ENCODE data around the gene VSTM2L. TPM values are rescaled to one million over a fixed set of nuclear protein-coding genes. Genes with fewer than 3 reads are reported as not detected.

The VSTM2L gene
- total and polyA plus RNA-seq, 2 of the 13 experiments (the other 11 are each of a cell fraction or from before 2014, with no cell fraction given): not detected

DNA sequence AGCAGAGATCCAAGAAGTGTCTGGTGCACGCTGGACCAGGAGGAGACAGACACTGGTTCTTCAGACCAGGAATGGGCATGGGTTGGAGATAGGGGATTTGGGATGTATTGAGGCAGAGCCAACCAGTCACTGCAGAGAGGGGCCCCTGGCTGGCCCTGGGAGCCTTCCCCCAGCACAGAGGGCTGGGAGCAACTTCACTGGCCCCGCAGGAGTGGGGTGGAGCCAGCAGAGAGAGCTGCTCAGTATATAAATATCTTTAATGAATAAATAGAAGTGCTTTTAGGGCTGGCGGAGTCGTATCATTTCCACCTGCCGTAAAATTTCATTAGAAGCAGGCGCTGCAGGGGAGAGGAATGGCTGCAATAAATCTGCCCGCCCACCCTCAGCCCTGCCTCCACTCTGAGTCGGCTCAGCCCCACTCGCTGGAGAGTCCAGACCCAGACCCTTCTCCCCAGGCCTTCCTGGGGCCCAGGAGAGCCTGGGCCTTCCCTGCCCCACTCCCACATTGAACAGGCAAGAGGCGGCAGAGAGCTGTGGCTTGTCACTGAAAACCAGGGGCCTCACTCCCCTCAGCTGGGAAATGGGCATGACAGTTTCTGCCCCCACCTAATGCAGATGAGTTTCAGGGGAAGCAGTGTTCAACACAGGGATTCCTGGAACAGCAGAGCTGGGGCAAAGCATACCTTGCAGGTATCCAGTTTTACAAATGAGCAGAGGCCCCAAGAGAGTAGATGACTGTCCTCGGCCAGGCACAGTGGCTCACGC, 23.9 kb upstream of the VSTM2L start:
- H3K79me2 ChIP-seq (ENCODE audit: insufficient read depth, low read length): no peaks in the 10 kb centered on the region
- WGBS (ENCODE audit: low lambda C conversion rate): 34% methylated on average over 12 of the region's 12 CpGs
- no peaks in the 10 kb centered on the region for H4K20me1 ChIP-seq (ENCODE audit: insufficient read depth, low read length)
- peaks cover 63% of the 10 kb centered on the region for H3K4me1 ChIP-seq (ENCODE audit: insufficient read depth, low read length)
- intact Hi-C loops (cut with micrococcal nuclease; ENCODE audit: unreplicated experiment): no loop called here
- no peak for DNase-seq (ENCODE audit: low spot score)
- H3K9ac ChIP-seq (ENCODE audit: insufficient read depth, low read depth, low read length): no peak overlapping the region
- H3K9me3 ChIP-seq (ENCODE audit: low read length): no peaks in the 10 kb centered on the region
- no peak overlapping the region for H3K4me3 ChIP-seq (replicated peaks in 1 of 3; ENCODE audit: insufficient read depth in 1 of 3, low read depth in 2 of 3, low read length in 3 of 3)
- H3K27ac ChIP-seq (ENCODE audit: extremely low read length, insufficient read depth, low read length): no peak overlapping the region
- ChIA-PET CTCF (ENCODE audit: low intra/inter-chr PET ratio, low total read pairs) (no interaction called here), POLR2A (interaction anchor here (1.4 kb wide), 1 partner anchor 36 kb away, joined by 5 read pairs; no protein-coding TSS in a partner anchor)
- peak; percentile 1 for ATAC-seq
- peaks cover 2 to 3% of the 10 kb centered on the region in 2 experiments; a peak in 3 of 5 replicates for H3K36me3 ChIP-seq (replicated peaks in 1 of 2; ENCODE audit: control insufficient read depth in 1 of 2, insufficient read depth in 2 of 2, low read length in 2 of 2)
- FAIRE-seq: no peak
- peak overlapping the region; percentile 44 for H3K4me2 ChIP-seq (ENCODE audit: low read depth, low read length)
- peaks cover 10 to 25% of the 10 kb centered on the region in 2 experiments; a peak in 4 of 5 replicates for H3K27me3 ChIP-seq (ENCODE audit: control insufficient read depth in 1 of 2, insufficient read depth in 2 of 2, low read length in 2 of 2)
- in situ Hi-C loops (cut with HindIII; ENCODE audit: extremely low pct_ligation_motif_present, low pct_unique_long_range_greater_than_20kb): no loop called here
- BruUV-seq (replicated peaks): no TSS peak
- no peak overlapping the region for H2AFZ ChIP-seq (ENCODE audit: low read length)
- TF ChIP-seq TCF12 (IDR thresholded peaks at IDR 0.05): no peak
- no peak for TF ChIP-seq TCF12 (CRISPR knock-in tag; IDR thresholded peaks at IDR 0.05)
- 0 out of 2 replicates have a peak, but pooled peaks have one; percentile 21 for TF ChIP-seq ZMYM2 (CRISPR knock-in tag; IDR thresholded peaks at IDR 0.05)
- no peak for TF ChIP-seq KDM6A (CRISPR knock-in tag; IDR thresholded peaks at IDR 0.05; ENCODE audit: low read depth)
- 0 out of 2 replicates have a peak, but pooled peaks have one; percentile 11 for TF ChIP-seq CHD4 (IDR thresholded peaks at IDR 0.05; ENCODE audit: borderline replicate concordance, low read length)
- TF ChIP-seq POGZ (CRISPR knock-in tag; IDR thresholded peaks at IDR 0.05): no peak
- TF ChIP-seq ZSCAN25 (CRISPR knock-in tag; IDR thresholded peaks at IDR 0.05): peak; percentile 74
- TF ChIP-seq HMG20B (CRISPR knock-in tag; conservative IDR thresholded peaks at IDR 0.05): no peak
- TF ChIP-seq ZNF557 (CRISPR knock-in tag; IDR thresholded peaks at IDR 0.05): no peak
- TF ChIP-seq SYNCRIP (IDR thresholded peaks at IDR 0.05; ENCODE audit: insufficient read depth, low read depth, low read length): no peak
- TF ChIP-seq, protein P1, sequence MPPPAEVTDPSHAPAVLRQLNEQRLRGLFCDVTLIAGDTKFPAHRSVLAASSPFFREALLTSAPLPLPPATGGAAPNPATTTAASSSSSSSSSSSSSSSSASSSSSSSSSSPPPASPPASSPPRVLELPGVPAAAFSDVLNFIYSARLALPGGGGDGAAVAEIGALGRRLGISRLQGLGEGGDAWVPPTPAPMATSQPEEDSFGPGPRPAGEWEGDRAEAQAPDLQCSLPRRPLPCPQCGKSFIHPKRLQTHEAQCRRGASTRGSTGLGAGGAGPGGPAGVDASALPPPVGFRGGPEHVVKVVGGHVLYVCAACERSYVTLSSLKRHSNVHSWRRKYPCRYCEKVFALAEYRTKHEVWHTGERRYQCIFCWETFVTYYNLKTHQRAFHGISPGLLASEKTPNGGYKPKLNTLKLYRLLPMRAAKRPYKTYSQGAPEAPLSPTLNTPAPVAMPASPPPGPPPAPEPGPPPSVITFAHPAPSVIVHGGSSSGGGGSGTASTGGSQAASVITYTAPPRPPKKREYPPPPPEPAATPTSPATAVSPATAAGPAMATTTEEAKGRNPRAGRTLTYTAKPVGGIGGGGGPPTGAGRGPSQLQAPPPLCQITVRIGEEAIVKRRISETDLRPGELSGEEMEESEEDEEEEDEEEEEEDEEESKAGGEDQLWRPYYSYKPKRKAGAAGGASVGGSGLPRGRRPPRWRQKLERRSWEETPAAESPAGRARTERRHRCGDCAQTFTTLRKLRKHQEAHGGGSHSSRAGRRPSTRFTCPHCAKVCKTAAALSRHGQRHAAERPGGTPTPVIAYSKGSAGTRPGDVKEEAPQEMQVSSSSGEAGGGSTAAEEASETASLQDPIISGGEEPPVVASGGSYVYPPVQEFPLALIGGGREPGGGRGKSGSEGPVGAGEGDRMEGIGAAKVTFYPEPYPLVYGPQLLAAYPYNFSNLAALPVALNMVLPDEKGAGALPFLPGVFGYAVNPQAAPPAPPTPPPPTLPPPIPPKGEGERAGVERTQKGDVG (CRISPR knock-in tag; IDR thresholded peaks at IDR 0.05; ENCODE audit: borderline replicate concordance): no peak
- TF ChIP-seq, protein P2, sequence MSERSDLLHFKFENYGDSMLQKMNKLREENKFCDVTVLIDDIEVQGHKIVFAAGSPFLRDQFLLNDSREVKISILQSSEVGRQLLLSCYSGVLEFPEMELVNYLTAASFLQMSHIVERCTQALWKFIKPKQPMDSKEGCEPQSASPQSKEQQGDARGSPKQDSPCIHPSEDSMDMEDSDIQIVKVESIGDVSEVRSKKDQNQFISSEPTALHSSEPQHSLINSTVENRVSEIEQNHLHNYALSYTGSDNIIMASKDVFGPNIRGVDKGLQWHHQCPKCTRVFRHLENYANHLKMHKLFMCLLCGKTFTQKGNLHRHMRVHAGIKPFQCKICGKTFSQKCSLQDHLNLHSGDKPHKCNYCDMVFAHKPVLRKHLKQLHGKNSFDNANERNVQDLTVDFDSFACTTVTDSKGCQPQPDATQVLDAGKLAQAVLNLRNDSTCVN (CRISPR knock-in tag; IDR thresholded peaks at IDR 0.05; ENCODE audit: borderline replicate concordance): no peak
- 0 out of 2 replicates have a peak, but pooled peaks have one; percentile 5 for TF ChIP-seq ZNF205 (CRISPR knock-in tag; IDR thresholded peaks at IDR 0.05)
- TF ChIP-seq, protein P3, sequence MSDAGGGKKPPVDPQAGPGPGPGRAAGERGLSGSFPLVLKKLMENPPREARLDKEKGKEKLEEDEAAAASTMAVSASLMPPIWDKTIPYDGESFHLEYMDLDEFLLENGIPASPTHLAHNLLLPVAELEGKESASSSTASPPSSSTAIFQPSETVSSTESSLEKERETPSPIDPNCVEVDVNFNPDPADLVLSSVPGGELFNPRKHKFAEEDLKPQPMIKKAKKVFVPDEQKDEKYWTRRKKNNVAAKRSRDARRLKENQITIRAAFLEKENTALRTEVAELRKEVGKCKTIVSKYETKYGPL (CRISPR knock-in tag; IDR thresholded peaks at IDR 0.05): no peak
- TF ChIP-seq ZNF546 (CRISPR knock-in tag; conservative IDR thresholded peaks at IDR 0.05): no peak
- peak; percentile 31; the same call in 1 of the 2 replicates for TF ChIP-seq NFKB2 (CRISPR knock-in tag; IDR thresholded peaks at IDR 0.05; ENCODE audit: borderline replicate concordance)
- 0 out of 2 replicates have a peak, but pooled peaks have one; percentile 4 for TF ChIP-seq NR2C2 (CRISPR knock-in tag; IDR thresholded peaks at IDR 0.05; ENCODE audit: borderline replicate concordance)
- TF ChIP-seq, protein P4, sequence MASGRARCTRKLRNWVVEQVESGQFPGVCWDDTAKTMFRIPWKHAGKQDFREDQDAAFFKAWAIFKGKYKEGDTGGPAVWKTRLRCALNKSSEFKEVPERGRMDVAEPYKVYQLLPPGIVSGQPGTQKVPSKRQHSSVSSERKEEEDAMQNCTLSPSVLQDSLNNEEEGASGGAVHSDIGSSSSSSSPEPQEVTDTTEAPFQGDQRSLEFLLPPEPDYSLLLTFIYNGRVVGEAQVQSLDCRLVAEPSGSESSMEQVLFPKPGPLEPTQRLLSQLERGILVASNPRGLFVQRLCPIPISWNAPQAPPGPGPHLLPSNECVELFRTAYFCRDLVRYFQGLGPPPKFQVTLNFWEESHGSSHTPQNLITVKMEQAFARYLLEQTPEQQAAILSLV (CRISPR knock-in tag; IDR thresholded peaks at IDR 0.05; ENCODE audit: borderline replicate concordance): no peak

Data from HepG2 (cell line).